AG10803 (cell line): ENCODE data around the gene IGSF9.

Experiments
- DNase-seq: peaks from one replicate; pipeline ENCODE4 v3.0.0; 2010; ENCODE audit warnings: low read depth
- H3K4me3 ChIP-seq: 2 replicates; pipeline ENCODE4 v1.5.1; 2011; ENCODE audit warnings: mild to moderate bottlenecking, low read length, control low read depth
- CTCF ChIP-seq: conservative IDR thresholded peaks from 2 replicates; pipeline ENCODE4 v1.5.1; 2011; ENCODE audit warnings: mild to moderate bottlenecking, low read length, control low read depth, inconsistent platforms

IGSF9 gene

GRCh38 chr1:159988006-159988405, 42.6 kb upstream of the IGSF9 start:
- no peak for TF ChIP-seq CTCF
- DNase-seq = no peak
- no peak overlapping the region for H3K4me3 ChIP-seq

- TF ChIP-seq CTCF = no peak
- DNase-seq = no peak
- H3K4me3 ChIP-seq = no peak overlapping the region
Observed at GRCh38 chr1:159987186-159987585, 41.8 kb upstream of the IGSF9 start.

GRCh38 chr1:159986531-159986930, 41.1 kb upstream of the IGSF9 start:
- DNase-seq = no peak
- TF ChIP-seq CTCF = no peak
- no peak overlapping the region for H3K4me3 ChIP-seq

- DNase-seq = no peak
- no peak overlapping the region for H3K4me3 ChIP-seq
- no peak for TF ChIP-seq CTCF
Observed at GRCh38 chr1:159986093-159986492, 40.7 kb upstream of the IGSF9 start.

- DNase-seq = no peak
- H3K4me3 ChIP-seq = no peak overlapping the region
- TF ChIP-seq CTCF = no peak
Observed at GRCh38 chr1:159985473-159985872, 40.1 kb upstream of the IGSF9 start.

- TF ChIP-seq CTCF = no peak
- no peak for DNase-seq
Observed at GRCh38 chr1:159983681-159984080, 38.3 kb upstream of the IGSF9 start.

GRCh38 chr1:159982280-159982679, 36.9 kb upstream of the IGSF9 start:
- H3K4me3 ChIP-seq = no peak overlapping the region
- DNase-seq = no peak
- TF ChIP-seq CTCF = no peak

More at GRCh38 chr1:159983681-159984080, 38.3 kb upstream of the IGSF9 start:
- no peak overlapping the region for H3K4me3 ChIP-seq
